Rectal smooth muscle tissue (tissue), 1 donor: ENCODE results near the gene PLK3.
A peak's percentile ranks its signal among the peaks of the same experiment; 100 is the strongest.

ENCODE experiments used
- H3K27ac ChIP-seq: one replicate; pipeline ENCODE4 v1.7.0; 2013; ENCODE audit warnings: low read depth, low read length, inconsistent platforms
- H3K27me3 ChIP-seq: one replicate; pipeline ENCODE4 v1.7.0; 2013; ENCODE audit warnings: low read length; ENCODE audit not compliant: control insufficient read depth, insufficient read depth
- H3K36me3 ChIP-seq: one replicate; pipeline ENCODE4 v1.7.0; 2013; ENCODE audit warnings: low read length; ENCODE audit not compliant: control insufficient read depth, insufficient read depth
- H3K4me1 ChIP-seq: one replicate; pipeline ENCODE4 v1.7.0; 2013; ENCODE audit warnings: low read length; ENCODE audit not compliant: control insufficient read depth, insufficient read depth
- H3K4me3 ChIP-seq: one replicate; pipeline ENCODE4 v1.7.0; 2013; ENCODE audit warnings: low read length
- H3K9ac ChIP-seq: one replicate; pipeline ENCODE4 v1.7.0; 2013; ENCODE audit warnings: low read length

PLK3 gene

GRCh38 chr1:44780583-44781121, 19.5 kb upstream of the PLK3 start:
- Histone ChIP-seq H3K27me3 (no peaks in the 10 kb centered on the region), H3K36me3 (peaks cover 10% of the 10 kb centered on the region), H3K4me3 (no peak overlapping the region), H3K4me1 (peaks cover 7% of the 10 kb centered on the region), H3K27ac (no peak overlapping the region), H3K9ac (no peak overlapping the region)

- Histone ChIP-seq H3K27ac (no peak overlapping the region), H3K9ac (peak overlapping the region; percentile 47), H3K4me1 (peaks cover 10% of the 10 kb centered on the region), H3K36me3 (peaks cover 3% of the 10 kb centered on the region), H3K27me3 (no peaks in the 10 kb centered on the region), H3K4me3 (peak overlapping the region; percentile 55)
Observed at GRCh38 chr1:44783697-44784093, 16.5 kb upstream of the PLK3 start.

GRCh38 chr1:44784094-44785028, 15.8 kb upstream of the PLK3 start:
- peaks cover 3% of the 10 kb centered on the region for H3K36me3 ChIP-seq
- H3K9ac ChIP-seq = peak overlapping the region; percentile 47
- peak overlapping the region; percentile 55 for H3K4me3 ChIP-seq
- H3K27me3 ChIP-seq = no peaks in the 10 kb centered on the region
- H3K27ac ChIP-seq = no peak overlapping the region
- peaks cover 10% of the 10 kb centered on the region for H3K4me1 ChIP-seq

DNA sequence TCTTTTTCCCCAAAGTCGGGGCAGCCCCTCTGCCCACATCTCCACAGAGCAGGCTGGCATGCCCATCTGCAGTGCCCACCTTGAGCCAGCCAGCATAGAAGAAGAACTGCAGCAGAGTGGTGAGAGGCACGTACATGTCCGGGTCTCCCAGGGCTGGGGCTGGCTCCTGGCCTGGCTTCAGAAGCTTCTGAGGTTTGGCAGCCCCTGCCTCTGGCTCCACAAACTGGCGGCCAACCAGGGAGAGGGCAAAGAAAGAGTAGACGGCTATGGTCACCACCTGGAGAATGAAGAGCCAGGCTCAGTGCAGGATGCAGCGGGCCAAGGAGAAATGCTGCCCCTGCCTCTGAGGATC, 15.2 kb upstream of the PLK3 start:
- Histone ChIP-seq H3K27ac (no peak overlapping the region), H3K4me3 (peak overlapping the region; percentile 55), H3K9ac (no peak overlapping the region), H3K4me1 (peaks cover 10% of the 10 kb centered on the region), H3K36me3 (peaks cover 3% of the 10 kb centered on the region), H3K27me3 (no peaks in the 10 kb centered on the region)

GRCh38 chr1:44785501-44786137, 14.6 kb upstream of the PLK3 start:
- H3K9ac ChIP-seq = no peak overlapping the region
- peak overlapping the region; percentile 75 for H3K4me3 ChIP-seq
- peaks cover 3% of the 10 kb centered on the region for H3K36me3 ChIP-seq
- H3K27ac ChIP-seq = no peak overlapping the region
- H3K27me3 ChIP-seq = no peaks in the 10 kb centered on the region
- H3K4me1 ChIP-seq = peaks cover 10% of the 10 kb centered on the region

- Histone ChIP-seq H3K4me3 (peak overlapping the region; percentile 75), H3K27me3 (no peaks in the 10 kb centered on the region), H3K9ac (peak overlapping the region; percentile 17), H3K27ac (peak overlapping the region; percentile 32), H3K36me3 (no peaks in the 10 kb centered on the region), H3K4me1 (peaks cover 10% of the 10 kb centered on the region)
Observed at GRCh38 chr1:44786138-44786840, 13.9 kb upstream of the PLK3 start.

GRCh38 chr1:44786841-44787426, 13.2 kb upstream of the PLK3 start:
- Histone ChIP-seq H3K4me1 (peaks cover 10% of the 10 kb centered on the region), H3K9ac (peak overlapping the region; percentile 17), H3K27ac (peak overlapping the region; percentile 32), H3K36me3 (no peaks in the 10 kb centered on the region), H3K27me3 (no peaks in the 10 kb centered on the region), H3K4me3 (peak overlapping the region; percentile 75)

DNA sequence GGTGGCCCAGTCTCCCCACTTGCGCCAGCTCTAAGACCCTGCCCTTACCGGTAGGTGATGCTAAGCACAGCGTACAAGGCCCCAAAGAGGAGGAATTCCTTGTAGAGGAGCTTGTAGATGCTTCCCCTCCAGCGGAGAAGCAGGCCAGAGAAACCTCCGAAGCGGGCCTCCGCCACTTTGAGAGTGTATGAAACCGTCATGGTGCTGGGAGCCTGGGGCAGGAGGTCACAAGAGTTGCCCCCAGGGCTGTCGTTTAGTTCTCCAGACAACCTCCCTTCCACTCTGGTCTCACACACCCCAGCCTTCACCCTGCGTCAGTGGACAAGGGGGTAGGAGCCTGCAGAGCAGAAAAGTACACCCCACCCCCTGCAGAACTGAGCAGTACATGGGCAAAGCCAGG, 12.7 kb upstream of the PLK3 start:
- Histone ChIP-seq H3K4me1 (peaks cover 10% of the 10 kb centered on the region), H3K4me3 (no peak overlapping the region), H3K27me3 (no peaks in the 10 kb centered on the region), H3K27ac (no peak overlapping the region), H3K36me3 (no peaks in the 10 kb centered on the region), H3K9ac (no peak overlapping the region)

- H3K4me1 ChIP-seq = peaks cover 10% of the 10 kb centered on the region
- no peak within 1 kb of the TSS for H3K27ac ChIP-seq
- H3K9ac ChIP-seq = no peak within 1 kb of the TSS
- no peak within 1 kb of the TSS for H3K4me3 ChIP-seq
- no peaks in the 10 kb centered on the region for H3K27me3 ChIP-seq
- no peaks in the 10 kb centered on the region for H3K36me3 ChIP-seq
Observed at GRCh38 chr1:44788120-44788860, 11.9 kb upstream of the PLK3 start, which contains the start of gene BEST4. BEST4 (minus strand) TSS chr1:44788170; CDS start chr1:44787705, 465 bp downstream.

DNA sequence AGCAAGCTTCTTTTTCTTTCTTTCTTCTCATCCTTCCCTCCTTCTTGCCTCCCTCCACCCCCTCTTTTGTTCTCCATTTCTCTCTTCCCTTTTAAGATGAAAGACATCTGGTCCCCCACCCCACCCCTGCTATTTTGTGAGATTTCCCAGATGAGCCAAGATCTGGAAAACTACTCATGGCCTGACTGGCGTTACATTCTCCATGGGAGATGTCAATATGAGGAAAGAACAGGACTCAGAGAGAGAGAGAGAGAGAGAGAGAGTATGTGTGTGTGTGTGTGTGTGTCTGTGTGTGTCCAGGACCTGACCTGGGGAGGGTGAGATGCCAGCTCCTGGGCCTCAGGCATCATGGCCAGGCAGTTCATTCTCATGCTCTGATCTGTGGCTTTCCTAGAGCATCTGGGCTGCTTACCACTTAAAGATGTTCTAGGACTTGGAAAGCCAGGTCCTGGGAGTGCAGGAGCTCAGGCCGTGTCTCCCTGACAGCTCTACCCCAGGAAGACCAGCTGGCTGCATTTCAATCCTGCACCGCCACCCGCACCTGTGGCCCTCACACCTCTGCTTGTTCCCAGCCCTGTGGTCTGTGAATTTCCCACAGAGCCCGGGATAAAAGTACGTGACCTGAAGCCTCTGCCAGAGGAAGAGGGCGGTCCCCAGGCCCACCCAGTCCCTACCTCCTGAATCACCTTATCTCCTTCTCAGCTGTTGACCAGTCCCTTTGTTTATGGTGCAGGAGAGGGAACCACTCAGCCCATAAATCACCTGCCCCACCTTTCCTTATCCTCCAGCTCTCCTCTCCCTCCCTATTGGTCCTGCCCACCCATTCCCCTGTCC, 9.0 kb upstream of the PLK3 start:
- no peak overlapping the region for H3K27ac ChIP-seq
- no peaks in the 10 kb centered on the region for H3K27me3 ChIP-seq
- no peak overlapping the region for H3K4me3 ChIP-seq
- H3K9ac ChIP-seq = no peak overlapping the region
- no peaks in the 10 kb centered on the region for H3K4me1 ChIP-seq
- no peaks in the 10 kb centered on the region for H3K36me3 ChIP-seq
